ENCODE measurements around the gene SETBP1.

The SETBP1 gene

GRCh38 chr18:44846450-44846849 is 165.8 kb downstream of the SETBP1 start:
- Histone ChIP-seq H3K27me3 (ENCODE audit: control insufficient read depth, insufficient read depth, low read length) (no peaks in the 10 kb centered on the region), H3K9me3 (ENCODE audit: control insufficient read depth, insufficient read depth, low read depth, low read length) (0 out of 2 replicates have a peak, but pooled peaks cover 5% of the 10 kb centered on the region), H3K9ac (ENCODE audit: low read length) (no peak overlapping the region), H3K4me3 (ENCODE audit: low read depth, low read length) (no peak overlapping the region), H3K27ac (ENCODE audit: low read depth, low read length) (no peak overlapping the region), H3K4me1 (ENCODE audit: control insufficient read depth, insufficient read depth, low read length) (peaks cover 15% of the 10 kb centered on the region), H3K36me3 (ENCODE audit: control insufficient read depth, insufficient read depth, low read length) (no peaks in the 10 kb centered on the region)

DNA sequence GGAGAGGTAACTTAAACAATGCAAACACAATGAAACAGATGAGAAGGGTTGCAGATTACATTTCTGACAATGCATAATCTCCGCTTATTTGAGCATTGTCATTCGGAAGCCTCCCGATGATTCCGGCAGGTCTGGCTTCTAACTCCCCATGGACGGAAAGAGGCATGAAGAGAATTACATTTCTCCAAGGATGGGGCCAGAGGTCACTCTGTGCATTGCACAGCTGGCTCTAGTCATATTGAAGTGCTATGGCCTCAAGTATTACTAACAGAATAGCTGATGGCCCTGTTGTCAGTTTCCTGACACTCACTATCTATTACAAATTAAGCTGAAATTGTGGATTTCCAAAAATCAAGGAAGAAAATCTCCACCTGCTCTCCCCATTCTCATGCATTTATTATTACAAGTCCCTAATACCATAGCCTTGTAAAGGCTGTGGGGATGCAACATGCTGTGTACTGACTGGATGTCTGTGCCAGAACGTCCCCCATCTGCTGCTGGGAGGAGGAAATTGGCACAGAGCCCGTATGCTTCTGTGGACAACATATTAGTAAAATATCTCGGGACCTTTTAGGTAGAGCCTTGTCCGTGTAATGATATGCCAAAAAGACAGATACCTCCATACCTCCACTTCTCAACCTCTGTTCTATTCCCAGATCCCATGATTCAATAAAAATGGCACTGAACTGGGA is 168.1 kb downstream of the SETBP1 start:
- H3K4me3 ChIP-seq (ENCODE audit: low read depth, low read length): no peak overlapping the region
- H3K27me3 ChIP-seq (ENCODE audit: control insufficient read depth, insufficient read depth, low read length): no peaks in the 10 kb centered on the region
- H3K9ac ChIP-seq (ENCODE audit: low read length): no peak overlapping the region
- 0 out of 2 replicates have a peak, but pooled peaks cover 5% of the 10 kb centered on the region for H3K9me3 ChIP-seq (ENCODE audit: control insufficient read depth, insufficient read depth, low read depth, low read length)
- no peak overlapping the region for H3K27ac ChIP-seq (ENCODE audit: low read depth, low read length)
- H3K36me3 ChIP-seq (ENCODE audit: control insufficient read depth, insufficient read depth, low read length): no peaks in the 10 kb centered on the region
- H3K4me1 ChIP-seq (ENCODE audit: control insufficient read depth, insufficient read depth, low read length): peaks cover 9% of the 10 kb centered on the region; the same call in 1 of the 2 replicates

DNA sequence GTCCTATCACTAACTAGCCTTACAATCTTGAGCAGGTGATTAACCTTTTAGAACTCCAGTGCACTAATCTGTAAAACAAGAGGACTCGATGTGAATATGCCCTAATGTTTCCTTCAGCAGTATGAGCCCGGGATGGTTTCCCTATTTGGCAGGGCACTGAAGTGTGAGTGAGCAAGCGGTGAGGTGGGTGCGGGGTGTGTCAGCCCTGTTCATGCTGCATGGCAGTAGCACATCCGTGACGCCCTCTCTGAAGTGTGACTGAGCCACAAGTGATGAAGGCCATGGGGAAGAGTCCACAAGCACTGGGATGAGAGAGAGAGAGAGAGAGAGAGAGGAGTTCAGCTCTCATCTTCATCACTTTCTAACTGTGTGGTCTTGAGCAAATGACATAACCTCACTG is 168.7 kb downstream of the SETBP1 start:
- H3K36me3 ChIP-seq (ENCODE audit: control insufficient read depth, insufficient read depth, low read length): no peaks in the 10 kb centered on the region
- no peak overlapping the region for H3K27ac ChIP-seq (ENCODE audit: low read depth, low read length)
- peaks cover 9% of the 10 kb centered on the region; the same call in 1 of the 2 replicates for H3K4me1 ChIP-seq (ENCODE audit: control insufficient read depth, insufficient read depth, low read length)
- no peaks in the 10 kb centered on the region for H3K27me3 ChIP-seq (ENCODE audit: control insufficient read depth, insufficient read depth, low read length)
- no peak overlapping the region for H3K9ac ChIP-seq (ENCODE audit: low read length)
- H3K4me3 ChIP-seq (ENCODE audit: low read depth, low read length): no peak overlapping the region
- 0 out of 2 replicates have a peak, but pooled peaks cover 5% of the 10 kb centered on the region for H3K9me3 ChIP-seq (ENCODE audit: control insufficient read depth, insufficient read depth, low read depth, low read length)

- Histone ChIP-seq H3K9me3 (ENCODE audit: control insufficient read depth, insufficient read depth, low read depth, low read length) (no peaks in the 10 kb centered on the region), H3K9ac (ENCODE audit: low read length) (no peak overlapping the region), H3K4me3 (ENCODE audit: low read depth, low read length) (no peak overlapping the region), H3K27me3 (ENCODE audit: control insufficient read depth, insufficient read depth, low read length) (no peaks in the 10 kb centered on the region), H3K36me3 (ENCODE audit: control insufficient read depth, insufficient read depth, low read length) (no peaks in the 10 kb centered on the region), H3K4me1 (ENCODE audit: control insufficient read depth, insufficient read depth, low read length) (peaks cover 9% of the 10 kb centered on the region; the same call in 1 of the 2 replicates), H3K27ac (ENCODE audit: low read depth, low read length) (no peak overlapping the region)
These were observed 169.3 kb downstream of the SETBP1 start for GRCh38 chr18:44850001-44850400.

GRCh38 chr18:44851856-44852621 is 171.4 kb downstream of the SETBP1 start:
- no peak overlapping the region for H3K9ac ChIP-seq (ENCODE audit: low read length)
- H3K4me1 ChIP-seq (ENCODE audit: control insufficient read depth, insufficient read depth, low read length): peaks cover 9% of the 10 kb centered on the region; the same call in 1 of the 2 replicates
- H3K27ac ChIP-seq (ENCODE audit: low read depth, low read length): no peak overlapping the region
- H3K27me3 ChIP-seq (ENCODE audit: control insufficient read depth, insufficient read depth, low read length): no peaks in the 10 kb centered on the region
- peaks cover 3% of the 10 kb centered on the region; the same call in 1 of the 2 replicates for H3K9me3 ChIP-seq (ENCODE audit: control insufficient read depth, insufficient read depth, low read depth, low read length)
- no peak overlapping the region for H3K4me3 ChIP-seq (ENCODE audit: low read depth, low read length)
- H3K36me3 ChIP-seq (ENCODE audit: control insufficient read depth, insufficient read depth, low read length): no peaks in the 10 kb centered on the region

DNA sequence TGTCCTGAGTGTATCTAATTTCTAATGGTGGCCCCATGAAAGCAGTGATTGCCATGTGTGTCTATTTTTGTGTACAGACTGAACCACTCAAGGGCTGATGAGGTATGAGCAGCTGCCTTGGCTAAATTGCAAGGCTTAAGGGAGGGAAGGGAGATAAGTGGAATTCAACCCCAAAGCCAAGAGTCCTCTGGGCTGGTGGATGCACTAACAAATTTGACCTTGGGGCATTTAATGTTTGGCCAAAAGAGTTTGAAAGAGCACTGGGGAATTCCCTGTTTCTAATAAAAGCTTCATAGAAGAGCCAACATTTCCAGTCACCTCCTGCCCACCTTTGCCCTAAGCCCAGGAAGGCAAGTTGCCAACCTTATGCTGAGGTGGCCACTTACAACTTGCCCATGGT is 172.1 kb downstream of the SETBP1 start:
- Histone ChIP-seq H3K27me3 (ENCODE audit: control insufficient read depth, insufficient read depth, low read length) (no peaks in the 10 kb centered on the region), H3K4me1 (ENCODE audit: control insufficient read depth, insufficient read depth, low read length) (peaks cover 9% of the 10 kb centered on the region; the same call in 1 of the 2 replicates), H3K9me3 (ENCODE audit: control insufficient read depth, insufficient read depth, low read depth, low read length) (peaks cover 3% of the 10 kb centered on the region; the same call in 1 of the 2 replicates), H3K27ac (ENCODE audit: low read depth, low read length) (no peak overlapping the region), H3K4me3 (ENCODE audit: low read depth, low read length) (no peak overlapping the region), H3K36me3 (ENCODE audit: control insufficient read depth, insufficient read depth, low read length) (no peaks in the 10 kb centered on the region), H3K9ac (ENCODE audit: low read length) (no peak overlapping the region)

GRCh38 chr18:44853430-44853829 is 172.7 kb downstream of the SETBP1 start:
- Histone ChIP-seq H3K9me3 (ENCODE audit: control insufficient read depth, insufficient read depth, low read depth, low read length) (peaks cover 3% of the 10 kb centered on the region; the same call in 1 of the 2 replicates), H3K36me3 (ENCODE audit: control insufficient read depth, insufficient read depth, low read length) (no peaks in the 10 kb centered on the region), H3K4me1 (ENCODE audit: control insufficient read depth, insufficient read depth, low read length) (peaks cover 3% of the 10 kb centered on the region; the same call in 1 of the 2 replicates), H3K27ac (ENCODE audit: low read depth, low read length) (no peak overlapping the region), H3K9ac (ENCODE audit: low read length) (no peak overlapping the region), H3K4me3 (ENCODE audit: low read depth, low read length) (no peak overlapping the region), H3K27me3 (ENCODE audit: control insufficient read depth, insufficient read depth, low read length) (no peaks in the 10 kb centered on the region)

DNA sequence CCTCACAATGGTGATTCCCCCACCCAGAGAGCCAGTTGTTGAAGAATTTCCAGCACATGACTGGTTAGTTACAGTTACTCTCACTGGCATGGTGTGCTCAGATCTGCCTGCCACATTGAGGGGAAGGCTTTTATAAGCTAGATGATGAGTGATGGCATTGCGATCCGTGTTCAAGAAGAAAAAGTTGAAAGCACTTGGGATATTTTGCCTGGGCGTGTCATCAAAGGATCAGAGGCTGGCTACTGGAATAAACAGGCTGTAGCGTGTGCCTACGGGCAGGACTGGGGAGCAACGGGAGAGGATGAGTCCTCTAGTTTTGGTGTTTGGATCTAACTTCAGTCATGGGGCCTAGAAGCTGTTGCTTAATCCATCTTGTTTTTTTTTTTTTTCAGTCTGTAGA is 175.0 kb downstream of the SETBP1 start:
- no peak overlapping the region for H3K4me3 ChIP-seq (ENCODE audit: low read depth, low read length)
- H3K27ac ChIP-seq (ENCODE audit: low read depth, low read length): no peak overlapping the region
- no peak overlapping the region for H3K9ac ChIP-seq (ENCODE audit: low read length)
- H3K36me3 ChIP-seq (ENCODE audit: control insufficient read depth, insufficient read depth, low read length): no peaks in the 10 kb centered on the region
- no peaks in the 10 kb centered on the region for H3K4me1 ChIP-seq (ENCODE audit: control insufficient read depth, insufficient read depth, low read length)
- H3K9me3 ChIP-seq (ENCODE audit: control insufficient read depth, insufficient read depth, low read depth, low read length): peaks cover 3% of the 10 kb centered on the region; the same call in 1 of the 2 replicates
- H3K27me3 ChIP-seq (ENCODE audit: control insufficient read depth, insufficient read depth, low read length): no peaks in the 10 kb centered on the region

DNA sequence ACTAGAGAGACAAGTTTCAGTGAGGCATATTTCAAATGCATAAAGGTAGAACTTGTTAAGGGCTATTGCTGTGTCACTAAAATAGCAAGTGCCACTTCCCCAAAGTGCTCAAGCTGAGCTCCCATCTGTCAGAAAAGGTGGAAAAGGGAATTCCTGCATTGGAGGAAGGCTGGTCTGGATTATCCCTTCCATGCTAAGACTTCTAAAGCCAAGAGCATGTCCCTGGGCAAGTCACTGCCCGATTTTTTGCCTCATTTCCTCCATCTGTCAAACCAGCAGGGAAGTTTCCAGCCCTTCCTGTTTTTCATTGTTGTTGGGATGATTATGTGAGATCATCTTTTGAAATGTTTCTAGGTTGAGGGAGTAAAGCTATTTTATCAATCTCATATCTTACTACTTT is 175.5 kb downstream of the SETBP1 start:
- no peaks in the 10 kb centered on the region for H3K27me3 ChIP-seq (ENCODE audit: control insufficient read depth, insufficient read depth, low read length)
- H3K4me1 ChIP-seq (ENCODE audit: control insufficient read depth, insufficient read depth, low read length): no peaks in the 10 kb centered on the region
- H3K9me3 ChIP-seq (ENCODE audit: control insufficient read depth, insufficient read depth, low read depth, low read length): peaks cover 3% of the 10 kb centered on the region; the same call in 1 of the 2 replicates
- H3K27ac ChIP-seq (ENCODE audit: low read depth, low read length): no peak overlapping the region
- no peak overlapping the region for H3K4me3 ChIP-seq (ENCODE audit: low read depth, low read length)
- no peak overlapping the region for H3K9ac ChIP-seq (ENCODE audit: low read length)
- H3K36me3 ChIP-seq (ENCODE audit: control insufficient read depth, insufficient read depth, low read length): no peaks in the 10 kb centered on the region

- H3K27me3 ChIP-seq (ENCODE audit: control insufficient read depth, insufficient read depth, low read length): no peaks in the 10 kb centered on the region
- H3K4me3 ChIP-seq (ENCODE audit: low read depth, low read length): no peak overlapping the region
- no peak overlapping the region for H3K27ac ChIP-seq (ENCODE audit: low read depth, low read length)
- H3K9ac ChIP-seq (ENCODE audit: low read length): no peak overlapping the region
- peaks cover 3% of the 10 kb centered on the region; the same call in 1 of the 2 replicates for H3K9me3 ChIP-seq (ENCODE audit: control insufficient read depth, insufficient read depth, low read depth, low read length)
- H3K4me1 ChIP-seq (ENCODE audit: control insufficient read depth, insufficient read depth, low read length): no peaks in the 10 kb centered on the region
- H3K36me3 ChIP-seq (ENCODE audit: control insufficient read depth, insufficient read depth, low read length): no peaks in the 10 kb centered on the region
These were observed 176.4 kb downstream of the SETBP1 start for GRCh38 chr18:44857081-44857480.

Measured in HUES6 (cell line).